Testis (tissue), 3 donors: ENCODE results near the gene RNF17. TPM values are rescaled to one million over a fixed set of nuclear protein-coding genes. Genes with fewer than 3 reads are reported as not detected.

Experiments used
- DNase-seq: peaks from one replicate; pipeline ENCODE4 v3.0.0-alpha.2; 2019
- H3K27ac ChIP-seq, 2 donors: fragments of 200-600 bp; sonication (generic); one replicate each; pipeline ENCODE4 v1.5.1; 2019
- H3K27me3 ChIP-seq: fragments of 200-600 bp; sonication (generic); one replicate; pipeline ENCODE4 v1.5.1; 2019
- H3K36me3 ChIP-seq: fragments of 200-600 bp; sonication (generic); one replicate; pipeline ENCODE4 v1.5.1; 2017; ENCODE audit warnings: low read depth; ENCODE audit errors: missing control alignments
- H3K4me1 ChIP-seq: fragments of 200-600 bp; sonication (generic); one replicate; pipeline ENCODE4 v1.5.1; 2019
- H3K4me3 ChIP-seq, 2 donors: fragments of 200-600 bp; sonication (generic); one replicate each; pipeline ENCODE4 v1.5.1; 2017 to 2019
- H3K9me3 ChIP-seq: fragments of 200-600 bp; sonication (generic); one replicate; pipeline ENCODE4 v1.5.1; 2017
- CTCF ChIP-seq, 3 experiments: fragments of 450-650 bp in 2 of 3; fragments of 200-600 bp in 1 of 3; sonication (generic) in 1 of 3; IDR thresholded peaks; one replicate each; pipeline ENCODE4 v1.5.1; 2016 to 2019; ENCODE audit warnings: antibody characterized with exemption in 3 of 3, mild to moderate bottlenecking in 2 of 3, moderate library complexity in 1 of 3
- POLR2A ChIP-seq: fragments of 450-650 bp; IDR thresholded peaks from one replicate; pipeline ENCODE4 v1.6.1; 2017; ENCODE audit warnings: antibody characterized with exemption, mild to moderate bottlenecking, moderate library complexity
- WGBS, 2 donors: methylation state at CpG; one replicate each; pipeline ENCODE4 v1.1.5; 2018; 5-methylcytosine and 5-hydroxymethylcytosine counted together
- intact Hi-C: fragments of 100-400 bp; cut with DNase I; formaldehyde crosslinking; loops from one replicate; pipeline ENCODE4 v1.15.1; 2023; ENCODE audit warnings: low total_unique reads
- polyA plus RNA-seq: library from polyadenylated mRNA; stranded (reverse); fragments of 350-450 nt; fragmentation: Illumina TruSeq; extraction: RNeasy Lipid Tissue Mini Kit (QIAGEN cat#74804); gene quantifications from one replicate; pipeline ENCODE4 v1.2.3, GENCODE V29; 2014; ENCODE audit warnings: low read depth, low replicate concordance; ENCODE audit not compliant: insufficient read depth
- total RNA-seq, 2 donors: library from RNA; depleted of rRNA; stranded (reverse); fragments of >200 nt; gene quantifications; one replicate each; pipeline ENCODE4 v1.2.3, GENCODE V29; 2016

The RNF17 gene
- total and polyA plus RNA-seq, 3 donors from 2014 or later: 29.6 to 52.8 (median 36.9) TPM

DNA sequence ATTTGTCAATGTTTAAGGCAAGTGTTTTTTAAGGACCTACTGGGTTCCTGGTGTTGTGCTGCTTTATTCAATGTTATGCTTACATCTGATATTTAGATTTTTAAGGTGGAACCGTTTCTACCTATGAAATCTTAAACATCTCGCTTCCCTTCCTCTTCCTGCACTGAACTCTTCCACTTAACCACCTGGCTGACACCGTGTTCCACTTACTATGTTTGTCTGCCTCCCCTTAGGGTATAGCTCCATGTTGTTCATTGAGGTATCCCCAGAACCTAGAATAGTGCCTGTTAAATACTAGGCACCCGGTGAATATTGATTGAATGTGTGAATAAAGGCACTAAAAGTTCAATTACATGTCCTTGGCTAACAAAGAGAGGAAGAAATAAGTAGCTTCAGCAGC is 104.9 kb downstream of the RNF17 start:
- no peaks in the 10 kb centered on the region for H3K4me1 ChIP-seq
- no peak overlapping the region for H3K4me3 ChIP-seq
- no peaks in the 10 kb centered on the region for H3K36me3 ChIP-seq
- H3K9me3 ChIP-seq: no peaks in the 10 kb centered on the region
- DNase-seq: no peak
- H3K27me3 ChIP-seq: no peaks in the 10 kb centered on the region
- intact Hi-C loops: no loop called here
- 65 to 74% methylated on average over 4 of the region's 4 CpGs for WGBS, 2 donors
- no peak for TF ChIP-seq CTCF (IDR thresholded peaks at IDR 0.05)
- no peak for TF ChIP-seq POLR2A
- no peak overlapping the region for H3K27ac ChIP-seq

- Histone ChIP-seq H3K36me3 (no peaks in the 10 kb centered on the region), H3K4me1 (no peaks in the 10 kb centered on the region), H3K27ac (no peak overlapping the region), H3K4me3 (no peak overlapping the region), H3K27me3 (no peaks in the 10 kb centered on the region), H3K9me3 (no peaks in the 10 kb centered on the region)
- DNase-seq: no peak
- TF ChIP-seq POLR2A (no peak), CTCF (IDR thresholded peaks at IDR 0.05) (no peak)
- 75 to 78% methylated on average over 6 of the region's 6 CpGs for WGBS, 2 donors
- intact Hi-C loops: no loop called here
Measured at GRCh38 chr13:24870380-24870760, 106.4 kb downstream of the RNF17 start.

GRCh38 chr13:24875566-24875965 is 111.6 kb downstream of the RNF17 start:
- Histone ChIP-seq H3K4me3 (no peak overlapping the region), H3K36me3 (no peaks in the 10 kb centered on the region), H3K9me3 (no peaks in the 10 kb centered on the region), H3K27ac (no peak overlapping the region), H3K27me3 (no peaks in the 10 kb centered on the region), H3K4me1 (no peaks in the 10 kb centered on the region)
- 83 to 89% methylated on average over 6 of the region's 6 CpGs for WGBS, 2 donors
- intact Hi-C loops: no loop called here
- TF ChIP-seq POLR2A (no peak), CTCF (IDR thresholded peaks at IDR 0.05) (no peak)
- DNase-seq: no peak

- intact Hi-C loops: no loop called here
- H3K9me3 ChIP-seq: no peaks in the 10 kb centered on the region
Measured at GRCh38 chr13:24877531-24877930, 113.6 kb downstream of the RNF17 start.

More at GRCh38 chr13:24877531-24877930, 113.6 kb downstream of the RNF17 start:
- Histone ChIP-seq H3K27ac (no peak overlapping the region), H3K4me1 (no peaks in the 10 kb centered on the region), H3K4me3 (no peak overlapping the region), H3K27me3 (no peaks in the 10 kb centered on the region), H3K36me3 (no peaks in the 10 kb centered on the region)
- TF ChIP-seq CTCF (IDR thresholded peaks at IDR 0.05): no peak
- no peak for TF ChIP-seq POLR2A
- no peak for DNase-seq
- WGBS, 2 donors: 75 to 93% methylated on average over 1 of the region's 1 CpG
